GM19372 (cell line): ENCODE results near the gene PDZD11.
"Not testable (repeated sequence)": the region's sequence is repeated elsewhere in the genome, so short reads cannot be mapped to it uniquely, and the experiment has no call there.

Experiments
- ATAC-seq: cut with Tn5 transposase; IDR thresholded peaks from one replicate; pipeline ENCODE4 v1.9.1; 2021; ENCODE audit warnings: mild to moderate bottlenecking, low read depth, moderate library complexity; ENCODE audit not compliant: unreplicated experiment

The PDZD11 gene

DNA sequence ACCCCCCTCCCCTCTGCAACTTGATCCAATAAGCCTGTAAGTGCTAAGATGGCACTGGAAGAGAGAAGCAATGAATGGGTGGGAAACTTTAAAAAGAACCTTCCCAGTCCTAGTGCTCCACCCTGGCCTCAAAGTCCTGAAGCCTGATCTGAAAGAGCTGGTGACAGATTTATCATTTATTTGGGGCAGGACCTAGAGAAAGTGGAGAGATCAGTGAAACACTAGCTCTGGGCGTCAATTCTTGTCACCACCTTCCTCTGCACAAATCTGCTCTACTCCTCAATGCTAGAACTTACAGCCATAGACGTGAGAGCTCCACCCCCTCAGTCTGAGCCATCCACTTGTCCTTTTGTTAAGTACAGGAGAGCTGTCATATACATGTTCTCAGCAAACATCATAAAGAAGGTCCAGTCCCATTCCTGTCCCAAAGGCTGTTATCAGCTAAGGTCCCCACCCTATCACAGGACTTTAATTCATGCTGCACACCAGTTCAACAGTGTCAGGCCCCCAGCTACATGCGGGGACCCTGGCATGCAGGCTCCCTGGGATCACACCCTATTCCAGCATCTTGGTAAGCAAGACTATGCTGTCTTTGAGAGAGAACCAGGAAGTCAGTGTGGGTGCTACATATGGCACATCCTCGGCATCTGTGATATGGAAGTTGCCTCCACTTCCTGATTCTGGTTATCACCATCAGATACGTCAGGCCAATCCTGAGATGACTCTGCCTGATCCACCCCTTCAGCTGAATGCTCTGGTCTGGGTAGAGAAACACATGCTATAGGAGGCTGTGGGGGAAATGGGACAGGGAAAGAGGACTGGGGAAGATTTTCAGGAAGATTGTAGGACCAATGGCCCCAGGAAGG is 32.1 kb downstream of the PDZD11 start:
- ATAC-seq = no peak

DNA sequence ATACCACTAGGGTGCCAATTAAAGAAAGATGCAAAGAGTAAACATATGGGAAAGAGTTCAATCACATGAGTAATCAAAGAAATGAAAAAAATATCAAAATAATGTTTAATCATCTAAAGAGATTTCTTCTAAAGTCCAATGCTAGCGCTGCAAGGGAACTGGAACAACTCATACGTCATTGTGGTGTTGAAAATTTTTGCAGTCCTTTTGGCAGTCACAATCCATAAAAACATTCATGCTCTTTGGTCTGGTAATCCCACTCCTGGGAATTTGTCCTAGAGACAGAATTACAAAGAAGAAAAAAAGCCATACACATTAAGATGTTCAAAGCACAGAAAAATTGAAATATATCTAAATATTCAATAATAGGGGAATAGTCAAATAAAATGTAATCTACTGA is 34.3 kb downstream of the PDZD11 start:
- no peak for ATAC-seq

DNA sequence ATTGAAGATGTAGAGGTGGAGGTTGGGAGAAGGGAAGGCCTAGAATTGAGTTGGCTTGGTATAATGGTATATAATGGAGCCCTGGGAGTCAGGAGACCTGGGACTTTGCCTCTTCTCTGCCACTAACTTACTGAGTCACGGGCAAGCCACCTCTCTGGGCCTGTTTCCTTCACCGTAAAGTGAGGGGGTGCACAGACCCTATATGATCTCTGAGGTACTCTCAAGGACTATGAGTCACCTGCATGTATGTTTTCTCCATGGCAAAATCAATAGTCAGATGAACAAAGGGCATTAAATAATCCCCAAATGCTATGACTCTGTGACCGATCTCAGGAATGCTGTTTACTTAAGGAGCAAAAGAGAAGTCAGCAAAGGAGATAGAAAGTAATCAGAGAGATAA is 34.8 kb downstream of the PDZD11 start:
- ATAC-seq = no peak

DNA sequence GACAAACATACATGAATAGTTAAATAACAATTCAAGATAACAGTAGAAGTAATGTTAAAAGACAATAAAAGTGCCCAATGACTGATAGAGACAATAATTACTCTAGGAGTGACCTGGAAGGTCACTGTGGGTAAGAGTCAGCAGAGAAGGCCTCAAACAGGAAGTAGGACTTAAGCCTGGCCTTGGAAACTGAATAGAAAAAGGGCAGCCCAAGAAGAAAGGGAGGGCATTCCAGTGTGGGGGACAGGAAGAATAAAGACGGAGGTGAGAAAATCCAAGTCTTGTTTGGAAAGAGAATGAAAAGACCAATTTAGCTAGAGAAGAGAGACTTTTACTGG is 35.7 kb downstream of the PDZD11 start:
- ATAC-seq = no peak

DNA sequence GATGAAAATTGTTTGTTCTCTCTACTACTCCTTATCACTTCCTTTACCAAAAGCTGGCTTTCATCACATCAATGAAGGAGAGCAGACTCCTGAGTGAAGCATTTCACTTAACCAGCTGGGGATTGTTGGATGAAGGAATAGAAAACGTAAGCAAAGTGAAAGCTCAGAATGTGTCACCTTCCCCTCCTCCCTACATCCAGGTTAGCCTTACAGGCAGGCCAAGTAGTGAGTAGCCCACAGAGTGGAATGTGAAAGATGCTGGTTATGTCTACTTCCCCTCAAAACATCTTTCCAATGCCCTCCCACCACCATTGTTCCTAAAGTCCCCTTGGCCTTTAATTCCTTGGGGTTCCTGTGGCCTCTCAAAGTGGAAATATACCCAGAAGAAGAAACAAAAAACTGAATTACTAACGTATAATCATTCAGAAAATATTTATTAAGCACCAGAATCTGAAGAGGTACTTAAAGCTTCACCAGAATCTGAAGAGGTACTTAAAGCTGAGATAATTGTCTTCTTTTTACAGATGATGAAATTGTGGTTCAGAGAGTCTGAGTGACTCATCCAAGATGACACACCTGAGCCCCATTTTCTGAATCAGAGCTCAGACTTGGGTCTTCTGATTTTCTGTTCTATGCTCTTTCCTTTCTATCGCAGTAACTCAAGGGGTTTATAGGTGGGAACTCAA is 36.2 kb downstream of the PDZD11 start:
- no peak for ATAC-seq

DNA sequence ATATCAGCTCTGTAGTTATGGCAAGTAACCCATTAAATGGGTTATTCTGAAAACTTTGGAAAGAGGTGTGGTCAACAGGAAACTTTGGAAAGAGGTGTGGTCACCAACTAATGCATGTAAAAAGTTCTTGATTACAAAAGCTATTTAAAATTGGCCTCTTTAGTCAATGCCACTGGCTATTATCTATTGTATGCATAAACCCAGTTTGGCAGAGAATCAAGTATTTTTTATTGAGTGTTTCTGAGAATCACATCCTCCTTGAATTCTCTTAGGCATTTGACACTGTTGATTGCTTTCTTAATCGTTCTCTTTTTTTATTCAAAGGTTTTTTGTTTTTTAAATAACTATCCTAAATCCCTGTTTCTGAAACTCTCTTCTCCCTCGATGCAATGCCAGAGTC is 37.2 kb downstream of the PDZD11 start:
- ATAC-seq = no peak

DNA sequence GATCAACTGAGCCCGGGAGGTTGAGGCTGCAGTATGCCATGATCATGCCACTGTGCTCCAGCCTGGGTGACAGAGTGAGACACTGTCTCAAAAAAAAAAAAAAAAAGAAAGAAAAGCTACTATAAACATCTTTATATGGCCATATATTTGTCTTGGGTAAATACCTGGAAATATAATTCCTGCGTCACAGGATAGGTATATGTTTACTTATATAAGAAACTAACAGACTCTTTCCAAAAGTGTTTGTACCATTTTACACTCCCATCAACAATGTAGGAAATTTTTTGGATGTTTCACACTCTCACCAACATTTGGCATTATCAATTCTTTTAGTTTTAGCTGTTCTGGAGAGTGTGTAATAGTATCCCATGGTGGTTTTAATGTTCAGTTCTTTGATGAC is 42.5 kb downstream of the PDZD11 start:
- ATAC-seq = no peak

DNA sequence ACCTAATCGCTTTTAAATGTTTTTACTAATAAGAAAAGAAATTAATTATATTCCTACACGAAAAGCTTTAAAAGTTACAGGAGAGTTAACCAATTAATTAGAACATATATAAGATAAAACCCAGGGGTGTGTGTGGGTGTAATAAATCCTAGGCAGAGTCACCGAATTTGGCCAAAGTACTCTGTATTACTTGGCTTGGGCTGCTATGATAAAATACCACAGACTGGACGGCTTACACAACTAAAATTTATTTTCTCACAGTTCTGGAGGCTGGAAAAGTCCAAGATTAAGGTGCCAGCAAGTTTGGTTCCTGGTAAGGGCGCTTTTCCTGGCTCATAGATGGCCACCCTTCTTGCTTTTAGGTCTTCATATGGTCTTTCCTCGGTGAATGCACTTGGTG is 44.8 kb downstream of the PDZD11 start:
- ATAC-seq = no peak

DNA sequence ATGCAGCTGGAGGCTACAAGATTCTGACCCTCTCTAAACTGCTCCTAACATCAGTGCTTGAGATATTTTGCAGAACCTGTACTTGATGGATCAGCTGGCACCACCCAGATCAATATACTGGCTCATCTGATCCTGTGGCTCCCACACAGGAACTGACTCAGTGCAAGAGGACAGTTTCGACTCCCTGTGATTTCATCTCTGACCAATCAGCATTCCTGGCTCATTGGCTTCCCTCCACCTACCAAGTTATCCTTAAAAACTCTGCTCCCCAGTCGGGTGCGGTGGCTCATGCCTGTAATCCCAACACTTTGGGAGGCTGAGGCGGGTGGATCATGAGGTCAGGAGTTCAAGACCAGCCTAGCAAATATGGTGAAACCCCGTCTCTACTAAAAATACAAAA is 46.1 kb downstream of the PDZD11 start:
- ATAC-seq = not testable (repeated sequence)

DNA sequence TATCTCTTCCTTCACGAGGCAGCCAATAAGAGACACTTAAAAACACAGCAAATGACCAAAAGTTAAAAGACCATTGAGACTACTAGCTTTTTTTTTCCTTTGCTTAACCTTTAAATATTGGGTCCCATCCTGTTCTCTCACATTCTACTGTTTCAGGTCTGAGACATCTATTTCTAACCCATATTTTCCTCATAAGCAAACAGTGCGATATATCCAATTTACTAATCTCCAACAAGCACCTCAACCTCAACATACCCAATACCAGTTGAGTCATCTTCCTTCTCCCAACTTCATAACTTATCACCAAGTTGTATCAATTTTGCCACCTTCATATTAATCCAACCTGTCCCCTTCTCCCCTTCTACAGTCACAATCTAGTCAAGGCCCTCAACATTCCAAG is 48.2 kb downstream of the PDZD11 start:
- no peak for ATAC-seq

DNA sequence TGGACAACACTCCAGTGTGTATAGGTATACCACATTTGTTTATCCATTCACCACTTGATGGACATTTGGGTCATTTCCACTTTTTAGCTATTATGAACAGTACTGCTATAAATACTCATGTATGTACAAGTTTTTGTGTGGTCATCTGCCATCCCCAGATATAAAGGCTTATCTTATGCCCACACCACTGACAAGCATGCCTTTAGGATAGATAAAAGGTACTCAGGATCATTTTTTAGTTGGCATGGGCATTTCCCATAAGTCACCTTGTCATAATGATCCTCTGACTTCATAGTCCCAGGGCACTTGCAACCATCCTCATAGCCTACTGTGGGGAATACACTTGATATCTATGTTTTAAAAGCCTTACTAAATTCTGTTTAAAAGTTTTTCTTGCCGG is 49.0 kb downstream of the PDZD11 start:
- ATAC-seq = no peak
